ENCODE data around the gene C1orf232. TPM values are rescaled to one million over a fixed set of nuclear protein-coding genes. Genes with fewer than 3 reads are reported as not detected.

Gene C1orf232
- total RNA-seq, 4 donors from 2014 or later: not detected

GRCh38 chr1:26177182-26177684 is 8.5 kb upstream of the C1orf232 start, which contains the start of gene CNKSR1:
CNKSR1 (plus strand) TSS chr1:26177491; CDS start chr1:26177548, 57 bp downstream.
- H3K9me3 ChIP-seq: no peaks in the 10 kb centered on the region
- H3K36me3 ChIP-seq: peaks cover 0 to 8% (median 0%) of the 10 kb centered on the region in 3 donors
- H3K4me3 ChIP-seq: peak within 1 kb of the TSS in 3 of 4 donors; percentile 28 to 62 (median 50)
- H3K27me3 ChIP-seq: no peaks in the 10 kb centered on the region
- peak within 1 kb of the TSS in 3 of 4 donors; percentile 73 to 87 (median 77) for H3K27ac ChIP-seq
- no peaks in the 10 kb centered on the region for H3K4me1 ChIP-seq
- peak in 2 of 3 donors; percentile 89 to 92 for DNase-seq
- TF ChIP-seq POLR2A (IDR thresholded peaks at IDR 0.05) (peak; percentile 56 to 71), CTCF (IDR thresholded peaks at IDR 0.05) (peak in 3 of 6 experiments; percentile 45 to 52 (median 51))

- TF ChIP-seq CTCF (IDR thresholded peaks at IDR 0.05) (no peak), POLR2A (IDR thresholded peaks at IDR 0.05) (no peak)
- Histone ChIP-seq H3K27ac (no peak overlapping the region), H3K9me3 (no peaks in the 10 kb centered on the region), H3K4me3 (no peak overlapping the region), H3K4me1 (peaks cover 0 to 12% (median 2%) of the 10 kb centered on the region in 4 donors), H3K27me3 (no peaks in the 10 kb centered on the region), H3K36me3 (no peaks in the 10 kb centered on the region)
- no peak for DNase-seq
These were observed 6.6 kb upstream of the C1orf232 start for GRCh38 chr1:26175346-26175745.

GRCh38 chr1:26171084-26172072 is 2.6 kb upstream of the C1orf232 start, which contains the start of gene ZNF593OS:
ZNF593OS (minus strand) TSS chr1:26171832; CDS start chr1:26171661, 171 bp downstream.
- Histone ChIP-seq H3K27ac (no peak within 1 kb of the TSS), H3K4me1 (peaks cover 0 to 14% (median 3%) of the 10 kb centered on the region in 4 donors), H3K27me3 (no peaks in the 10 kb centered on the region), H3K36me3 (no peaks in the 10 kb centered on the region), H3K4me3 (peak within 1 kb of the TSS in 1 of 4 donors; percentile 77), H3K9me3 (no peaks in the 10 kb centered on the region)
- TF ChIP-seq CTCF (IDR thresholded peaks at IDR 0.05) (no peak), POLR2A (IDR thresholded peaks at IDR 0.05) (no peak)
- no peak for DNase-seq

- peak overlapping the region; percentile 67 to 81 (median 74) for H3K4me3 ChIP-seq
- no peaks in the 10 kb centered on the region for H3K36me3 ChIP-seq
- H3K9me3 ChIP-seq: no peaks in the 10 kb centered on the region
- peak overlapping the region in 2 of 4 donors; percentile 76 to 79 for H3K27ac ChIP-seq
- DNase-seq: no peak
- TF ChIP-seq POLR2A (IDR thresholded peaks at IDR 0.05): no peak
- TF ChIP-seq CTCF (IDR thresholded peaks at IDR 0.05): no peak
- no peaks in the 10 kb centered on the region for H3K27me3 ChIP-seq
- peaks cover 0 to 14% (median 3%) of the 10 kb centered on the region in 4 donors for H3K4me1 ChIP-seq
These were observed 1.7 kb upstream of the C1orf232 start for GRCh38 chr1:26170472-26170821.

- H3K27me3 ChIP-seq: no peaks in the 10 kb centered on the region
- H3K9me3 ChIP-seq: no peaks in the 10 kb centered on the region
- H3K27ac ChIP-seq: peak within 1 kb of the TSS; percentile 55 to 79 (median 74)
These were observed 1.1 kb upstream of the C1orf232 start, which contains the start of gene ZNF593 for GRCh38 chr1:26169669-26170471. ZNF593 (plus strand) TSS chr1:26169908; CDS start chr1:26169984, 76 bp downstream.

More at GRCh38 chr1:26169669-26170471, 1.1 kb upstream of the C1orf232 start, which contains the start of gene ZNF593:
- Histone ChIP-seq H3K4me3 (peak within 1 kb of the TSS; percentile 67 to 81 (median 74)), H3K4me1 (peaks cover 0 to 14% (median 3%) of the 10 kb centered on the region in 4 donors), H3K36me3 (no peaks in the 10 kb centered on the region)
- peak; percentile 89 to 96 (median 94) for DNase-seq
- TF ChIP-seq CTCF (IDR thresholded peaks at IDR 0.05) (peak; percentile 94 to 99 (median 97)), POLR2A (IDR thresholded peaks at IDR 0.05) (peak; percentile 33 to 62)

All from Peyer's patch (tissue), 4 donors.